ENCODE results near the gene MPZL3.

The MPZL3 gene

DNA sequence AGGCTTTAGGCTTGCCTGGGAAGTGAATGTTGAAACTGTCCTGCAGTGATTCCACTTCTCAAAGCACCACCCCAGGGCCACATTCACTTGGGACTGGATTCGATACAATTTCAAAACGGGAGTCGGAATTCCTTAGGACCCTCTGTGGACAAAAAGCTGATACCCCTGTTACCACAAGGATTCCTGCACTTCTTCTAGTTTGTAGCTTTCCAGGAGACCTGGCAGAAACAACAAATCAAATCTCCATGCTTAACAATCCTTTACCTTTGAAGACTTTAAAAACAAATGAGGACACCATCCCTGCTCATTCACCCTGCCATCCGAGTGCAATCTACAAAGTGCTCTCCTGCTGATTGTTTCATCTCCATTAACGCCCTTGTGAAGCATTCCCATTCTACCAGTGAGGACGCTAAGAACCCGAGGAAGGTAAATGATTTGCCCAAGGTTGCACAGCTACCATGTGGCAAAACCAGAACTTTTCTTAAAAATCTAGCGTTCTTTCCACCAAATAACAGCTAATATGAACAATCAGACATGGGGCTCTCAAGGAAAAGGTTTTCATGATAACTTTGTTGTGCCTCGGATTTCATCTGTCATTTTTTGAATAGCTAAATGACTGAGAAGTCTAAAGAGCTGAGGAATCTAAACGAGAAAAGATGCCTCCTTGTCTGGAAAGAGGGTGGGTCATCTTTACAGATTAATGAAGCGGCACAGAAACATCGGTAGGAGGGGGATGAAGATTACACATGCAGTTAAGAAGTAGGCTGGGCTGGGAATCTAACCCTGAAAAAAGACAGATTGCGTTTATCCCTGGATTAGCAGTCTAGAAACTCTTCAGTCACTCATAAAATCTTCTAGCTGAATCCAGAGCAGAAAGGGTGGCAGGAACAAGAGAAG, 12.7 kb upstream of the MPZL3 start:
- DNase-seq (ENCODE audit: low read depth in 2 of 2): no peak

DNA sequence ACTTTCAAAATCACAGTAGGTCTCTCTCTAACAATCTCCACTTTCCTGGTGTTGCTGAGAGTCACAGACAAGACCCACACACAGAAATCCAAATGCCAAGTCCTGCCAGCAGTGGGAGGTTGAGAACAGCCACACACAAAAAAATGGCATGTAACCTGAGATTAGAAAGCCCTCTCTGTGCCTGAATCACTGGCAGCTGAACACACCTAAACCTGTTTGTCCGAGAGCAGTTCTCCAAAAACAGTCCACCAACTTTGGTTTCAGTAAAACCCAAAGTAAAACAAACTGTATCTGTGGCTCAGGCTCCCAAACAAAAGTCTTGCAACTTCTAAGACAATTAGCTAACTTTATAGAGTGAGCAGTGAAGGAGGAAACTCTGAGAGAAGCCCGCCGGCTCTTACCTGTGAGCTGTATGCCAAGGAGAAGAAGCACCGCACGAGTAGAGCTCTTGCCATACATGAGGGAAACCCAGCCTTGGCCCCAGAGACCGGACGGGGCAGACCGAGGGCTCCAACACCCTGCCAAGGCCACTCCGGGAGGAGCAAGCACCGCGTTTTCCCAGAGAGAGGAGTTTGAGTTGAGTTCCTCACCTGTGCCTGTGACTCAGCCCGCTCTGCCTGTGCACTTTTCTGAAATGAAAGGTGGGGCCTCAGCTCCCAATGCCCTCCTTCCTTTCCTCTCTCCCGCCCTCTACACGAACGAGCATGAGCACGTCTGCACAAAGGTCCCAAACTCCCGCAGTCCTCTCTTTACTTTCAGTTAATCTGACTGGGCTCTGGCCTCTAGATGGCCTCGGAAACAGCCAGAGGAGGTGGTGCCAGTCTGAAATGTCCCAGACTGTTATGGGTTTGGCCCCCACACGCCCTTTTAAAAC, 11.8 kb upstream of the MPZL3 start, which contains the start of gene MPZL2:
Gene MPZL2 (minus strand): TSS at position 603 of the 874 bp plus-strand sequence. CDS start 144 bp downstream, at position 459.
- peak in 1 of 2 donors; percentile 19 for DNase-seq (ENCODE audit: low read depth in 2 of 2)

DNA sequence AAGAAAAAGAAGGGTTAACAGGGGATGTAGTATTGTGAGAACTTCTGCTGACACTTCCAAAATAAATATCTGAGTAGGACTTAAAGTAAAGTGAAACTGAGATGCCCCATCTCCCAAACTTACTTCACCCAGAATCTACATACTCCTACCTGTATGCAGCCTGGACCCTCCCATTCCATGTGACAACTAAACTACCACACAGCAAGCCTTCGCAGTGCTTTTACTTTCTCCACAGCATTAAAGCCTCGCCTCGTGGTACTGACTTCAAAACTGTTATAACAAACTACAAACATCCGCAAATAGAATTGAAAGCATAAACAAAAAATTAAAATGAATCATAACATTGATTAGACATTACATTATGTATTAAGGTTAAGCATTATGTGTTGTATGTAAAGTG, 10.9 kb upstream of the MPZL3 start:
- DNase-seq (ENCODE audit: low read depth in 2 of 2): no peak

DNA sequence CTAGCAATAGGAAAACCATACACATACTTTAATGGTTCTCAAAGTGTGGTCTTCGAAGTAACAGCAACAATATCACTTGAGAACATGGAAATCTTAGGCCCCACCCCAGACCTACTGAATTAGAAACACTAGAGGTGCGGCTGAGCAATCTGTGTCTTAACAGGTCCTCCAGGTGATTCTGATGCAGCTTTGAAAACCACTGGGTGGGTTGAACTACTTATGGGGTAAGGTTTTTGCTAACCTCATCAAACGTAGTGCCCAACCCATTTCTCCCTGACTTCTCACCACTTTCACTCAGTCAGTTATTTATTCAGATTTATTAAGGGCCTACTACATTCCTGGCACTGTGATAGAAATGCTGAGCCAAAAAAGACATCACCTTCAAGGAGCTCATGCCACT, 8.2 kb upstream of the MPZL3 start:
- no peak for DNase-seq (ENCODE audit: low read depth in 2 of 2)

DNA sequence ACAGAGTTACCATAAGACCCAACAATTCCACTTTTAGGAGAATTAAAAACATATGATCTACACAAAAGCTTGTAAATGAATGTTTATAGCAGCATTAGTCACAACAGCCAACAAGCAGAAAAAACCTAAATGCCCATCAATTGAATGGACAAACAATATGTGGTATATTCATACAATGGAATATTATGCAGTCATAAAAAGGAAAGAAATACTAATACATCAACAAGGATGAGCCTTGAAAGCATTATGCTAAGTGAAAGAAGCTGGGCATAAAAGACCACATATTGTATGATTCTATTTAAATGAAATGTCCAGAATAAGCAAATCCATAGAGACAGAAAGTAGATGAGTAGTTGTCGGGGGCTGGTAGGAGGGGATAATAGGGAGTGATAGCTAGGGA, 7.0 kb upstream of the MPZL3 start:
- DNase-seq (ENCODE audit: low read depth in 2 of 2): no peak

DNA sequence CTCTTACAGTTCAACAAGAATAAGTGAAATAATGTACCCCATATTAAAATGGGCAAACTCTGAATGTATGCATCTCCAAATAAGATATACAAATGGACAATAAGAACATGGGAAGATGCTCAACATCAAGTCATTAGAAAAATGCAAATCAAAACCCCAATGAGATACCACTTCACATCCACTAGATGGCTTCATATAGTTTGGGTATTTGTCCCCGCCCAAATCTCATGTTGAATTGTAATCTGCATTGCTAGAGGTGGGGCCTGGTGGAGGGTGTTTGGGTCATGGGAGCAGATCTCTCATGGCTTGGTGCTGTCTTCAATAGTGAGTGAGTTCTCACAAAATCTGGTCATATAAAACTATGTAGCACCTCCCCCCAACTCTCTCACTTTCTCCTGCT, 6.2 kb upstream of the MPZL3 start:
- no peak for DNase-seq (ENCODE audit: low read depth in 2 of 2)

DNA sequence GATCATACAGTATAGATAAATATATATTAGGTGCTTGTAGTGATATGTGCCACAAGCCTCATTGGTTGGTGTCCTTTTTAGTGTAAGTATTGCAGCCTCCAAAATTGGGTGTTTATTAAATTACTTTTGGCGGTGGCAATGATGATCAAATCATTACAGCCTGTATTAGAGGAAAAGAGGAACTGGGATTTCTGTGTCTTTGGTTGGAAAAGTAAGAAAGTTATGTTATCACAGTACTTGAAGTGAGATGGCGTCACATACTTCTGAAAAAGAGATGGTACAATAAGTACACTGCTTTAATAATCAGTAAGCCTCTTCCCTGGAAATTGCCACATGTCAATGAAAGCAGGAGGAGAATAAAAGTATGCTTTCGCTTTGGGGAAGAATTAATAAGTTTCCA, 523 bp upstream of the MPZL3 start:
- DNase-seq (ENCODE audit: low read depth in 2 of 2): no peak

DNA sequence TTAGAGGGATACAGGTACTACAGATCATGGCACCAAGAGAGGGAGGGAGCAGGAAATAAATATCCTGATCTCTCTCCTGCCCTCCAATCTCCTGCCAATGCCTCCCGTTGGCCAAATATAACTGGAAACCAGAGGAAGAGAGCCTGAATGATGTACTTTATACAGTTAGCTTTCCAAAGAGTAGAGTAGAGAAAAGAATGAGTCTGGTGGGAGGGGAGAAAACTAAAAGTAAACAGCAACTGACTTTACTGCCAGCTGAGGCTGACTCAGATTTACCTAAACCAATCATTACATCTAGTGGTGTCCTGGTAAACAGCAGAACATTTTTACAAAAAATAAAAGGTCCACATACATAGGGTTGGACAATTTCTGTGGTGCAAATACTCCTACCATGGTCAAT, 5.1 kb downstream of the MPZL3 start:
- DNase-seq (ENCODE audit: low read depth in 2 of 2): no peak

DNA sequence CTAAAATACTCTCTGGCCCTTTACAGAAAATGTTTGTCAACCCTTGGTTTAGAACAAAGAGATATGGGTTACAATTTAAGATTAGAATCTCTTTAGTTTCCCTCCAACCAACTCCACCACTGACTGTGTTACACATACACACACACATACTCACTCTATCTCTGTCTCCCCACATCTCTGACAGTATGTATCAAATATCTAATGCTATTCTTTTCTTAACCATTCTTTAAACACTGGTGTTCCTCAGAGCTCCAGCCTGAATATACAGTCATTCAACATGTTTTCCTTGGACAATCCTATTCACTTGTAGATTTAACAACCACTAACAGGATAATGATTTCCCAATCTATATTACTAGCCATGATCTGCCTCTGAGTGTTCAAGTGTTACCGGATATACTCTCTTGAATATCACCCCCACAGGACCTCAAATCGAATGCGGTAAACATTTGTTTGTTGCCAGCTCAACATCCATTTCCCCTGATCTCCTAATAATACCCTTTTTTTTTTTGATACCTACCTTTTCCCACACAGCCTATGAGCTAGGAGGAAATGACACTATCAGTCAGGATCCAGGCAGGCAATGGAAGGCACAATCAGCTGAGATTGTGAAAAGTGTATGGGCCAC, 6.1 kb downstream of the MPZL3 start:
- no peak for DNase-seq (ENCODE audit: low read depth in 2 of 2)

DNA sequence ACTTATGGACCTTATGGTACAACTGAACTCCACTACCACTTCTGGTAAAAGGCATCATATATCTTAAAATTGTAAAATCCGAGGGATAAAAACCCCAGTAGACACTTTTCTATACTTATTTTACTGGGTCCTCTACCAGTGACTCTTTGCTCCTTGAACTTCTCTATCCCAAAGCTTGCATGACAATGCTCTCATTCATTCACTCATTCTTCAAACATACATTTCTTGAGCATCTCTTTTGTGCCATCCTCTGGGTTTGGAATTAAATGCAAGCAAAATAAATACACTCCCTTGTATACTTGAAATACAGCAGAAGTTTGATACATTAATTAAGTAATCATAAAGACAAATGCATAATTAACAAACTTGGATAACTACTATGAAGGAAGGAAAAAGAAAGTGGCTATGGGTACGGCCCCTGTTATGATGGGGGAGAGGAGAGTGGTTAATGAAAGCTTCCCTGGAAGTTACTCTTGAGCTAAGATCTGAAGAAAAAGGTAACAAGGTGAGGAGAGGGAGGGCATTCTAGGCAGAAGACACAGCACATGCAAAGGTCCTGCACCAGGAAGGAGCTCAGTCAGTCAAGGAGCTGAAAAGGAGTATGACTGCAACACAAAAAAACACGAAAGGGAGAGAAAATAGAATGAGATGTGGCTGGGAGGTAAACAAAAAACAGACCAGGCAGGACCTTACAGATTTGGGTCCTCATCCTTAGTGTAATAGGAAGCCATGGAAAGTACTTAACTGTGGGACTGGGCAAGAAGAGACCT, 8.0 kb downstream of the MPZL3 start:
- no peak for DNase-seq (ENCODE audit: low read depth in 2 of 2)

DNA sequence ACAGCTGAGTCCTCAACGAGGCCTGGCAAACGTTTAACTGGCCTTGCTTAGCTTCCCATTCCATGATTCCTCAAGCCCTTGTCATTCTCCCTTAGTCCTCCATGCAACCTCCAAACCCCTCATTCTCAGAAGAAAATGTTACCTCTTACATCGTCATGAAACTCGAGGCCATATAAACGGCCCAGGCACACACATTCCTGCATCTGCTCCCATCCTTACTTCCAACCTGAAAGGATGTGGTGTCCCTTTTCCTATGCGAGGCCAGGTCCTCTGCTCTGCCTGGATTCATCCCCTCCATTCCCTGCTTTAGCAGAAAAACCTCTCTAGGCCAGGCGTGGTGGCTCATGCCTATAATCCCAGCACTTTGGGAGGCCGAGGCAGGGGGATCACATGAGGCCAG, 9.0 kb downstream of the MPZL3 start:
- DNase-seq (ENCODE audit: low read depth in 2 of 2): no peak

DNA sequence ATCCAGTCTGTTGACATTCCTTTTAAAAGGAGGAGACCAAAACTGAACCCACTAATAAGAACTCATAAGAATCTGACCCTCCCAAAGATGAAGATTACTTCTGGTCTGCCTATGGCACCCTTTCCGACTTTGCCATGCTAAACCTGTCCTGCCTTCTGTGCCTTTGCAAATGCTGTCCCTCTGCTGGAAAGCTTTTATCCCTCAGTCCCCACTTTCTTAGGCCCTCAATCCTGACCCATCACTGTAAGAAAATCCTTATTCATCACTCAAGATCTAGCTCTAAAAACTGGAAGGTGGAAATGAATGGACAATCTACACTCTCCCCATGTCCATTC, 10.4 kb downstream of the MPZL3 start:
- DNase-seq (ENCODE audit: low read depth in 2 of 2): no peak

DNA sequence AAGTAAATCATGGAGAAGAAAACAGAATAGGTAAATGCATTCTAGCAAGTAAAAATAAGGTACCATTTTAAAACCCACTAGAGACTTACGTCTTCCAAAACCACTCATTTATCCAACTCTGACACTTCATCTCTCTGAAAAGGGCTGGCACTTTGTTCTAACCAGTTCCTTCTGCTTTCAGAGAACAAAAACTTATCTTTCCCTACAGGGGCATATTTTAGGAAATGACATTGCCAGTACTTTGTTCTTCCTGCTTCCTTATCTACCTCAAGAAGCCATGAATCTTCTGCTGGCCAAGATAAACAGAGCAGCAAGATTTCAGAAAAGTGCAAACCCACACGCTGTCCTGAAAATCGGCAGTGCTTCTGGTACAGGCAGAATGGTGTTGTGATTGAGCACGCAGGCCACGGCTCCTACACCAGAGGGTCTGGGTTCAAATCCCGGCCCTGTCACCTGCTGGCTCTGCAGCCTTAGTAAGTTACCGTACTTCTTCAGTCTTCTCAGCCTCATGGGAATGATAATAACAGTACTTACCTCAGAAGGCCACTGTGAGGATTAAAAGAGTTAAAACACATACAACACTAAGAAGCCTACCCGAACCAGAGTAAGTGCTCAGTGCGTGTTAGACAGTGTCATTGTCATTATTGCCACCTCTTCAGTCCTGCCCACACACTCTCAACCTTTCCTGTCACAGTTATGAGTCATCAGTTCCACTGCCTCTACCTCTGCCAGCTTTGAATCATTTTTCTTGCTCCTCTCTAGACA, 11.0 kb downstream of the MPZL3 start:
- peak in 1 of 2 donors; percentile 62 for DNase-seq (ENCODE audit: low read depth in 2 of 2)

DNA sequence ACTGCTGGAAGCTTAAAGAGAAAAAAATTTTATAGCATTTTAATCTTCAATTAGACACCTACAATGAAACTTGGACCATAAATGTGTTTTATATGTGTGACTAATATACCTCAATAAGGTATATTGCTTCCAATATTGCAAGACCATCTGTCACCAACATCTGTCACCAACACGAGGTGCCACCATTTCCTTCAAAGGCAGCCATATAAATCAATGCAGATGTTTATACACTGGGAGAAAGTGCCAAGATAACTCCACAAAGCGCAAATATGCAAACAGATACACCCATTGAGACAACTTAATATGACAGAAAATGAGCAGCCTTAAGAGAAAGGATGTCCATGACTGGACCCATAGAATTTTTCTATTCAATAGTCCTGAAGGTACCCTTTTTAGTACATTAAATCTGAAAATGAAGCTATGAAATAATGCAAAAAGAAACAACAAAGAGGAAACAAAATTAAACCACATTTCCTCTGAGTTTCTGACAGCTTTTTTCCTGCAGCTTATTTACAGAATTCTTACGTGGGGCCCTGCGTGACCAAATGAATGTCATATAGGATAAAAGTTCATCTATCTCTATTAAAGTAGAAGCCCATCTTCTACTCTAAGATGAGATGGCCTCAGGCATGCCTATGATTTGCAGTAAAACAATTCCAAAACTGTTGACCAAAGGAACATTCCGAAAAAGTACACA, 12.5 kb downstream of the MPZL3 start:
- no peak for DNase-seq (ENCODE audit: low read depth in 2 of 2)

DNA sequence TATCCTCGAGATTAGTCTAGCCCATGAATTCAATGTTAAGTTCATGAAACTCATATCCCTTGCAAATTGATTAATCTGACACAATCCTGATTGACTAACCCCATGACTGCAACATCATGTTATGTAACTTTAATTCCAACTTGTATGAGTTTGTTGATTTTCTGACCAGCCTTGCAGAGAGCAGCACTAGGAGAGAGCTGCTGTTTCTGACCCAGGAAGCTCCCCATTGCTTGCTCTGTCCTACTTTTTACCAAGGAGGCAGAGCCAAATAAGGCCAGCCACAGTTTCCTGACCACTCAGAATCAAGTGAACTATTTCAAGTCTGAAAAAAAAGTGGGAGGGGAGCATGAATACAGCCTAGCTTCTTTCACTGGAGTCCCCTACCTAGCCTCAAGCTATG, 13.2 kb downstream of the MPZL3 start:
- no peak for DNase-seq (ENCODE audit: low read depth in 2 of 2)

DNA sequence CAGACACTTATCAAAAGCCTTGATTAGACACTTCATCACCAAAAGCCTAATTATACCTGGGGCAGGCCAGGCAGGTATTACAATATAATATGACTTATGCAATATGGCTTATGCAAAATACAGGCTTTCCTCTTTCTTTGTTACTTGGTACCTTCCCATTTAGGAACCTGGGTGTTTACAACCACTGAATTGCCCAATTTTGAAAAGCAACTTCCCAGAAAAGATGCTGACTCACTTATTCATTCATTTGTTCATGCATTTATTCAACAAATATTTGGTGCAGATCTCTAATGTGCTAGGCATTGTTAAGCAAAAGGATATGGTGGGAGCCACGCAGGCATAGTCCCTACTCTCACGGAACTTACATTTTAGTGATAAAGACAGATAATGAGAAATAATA, 13.7 kb downstream of the MPZL3 start:
- no peak for DNase-seq (ENCODE audit: low read depth in 2 of 2)

DNA sequence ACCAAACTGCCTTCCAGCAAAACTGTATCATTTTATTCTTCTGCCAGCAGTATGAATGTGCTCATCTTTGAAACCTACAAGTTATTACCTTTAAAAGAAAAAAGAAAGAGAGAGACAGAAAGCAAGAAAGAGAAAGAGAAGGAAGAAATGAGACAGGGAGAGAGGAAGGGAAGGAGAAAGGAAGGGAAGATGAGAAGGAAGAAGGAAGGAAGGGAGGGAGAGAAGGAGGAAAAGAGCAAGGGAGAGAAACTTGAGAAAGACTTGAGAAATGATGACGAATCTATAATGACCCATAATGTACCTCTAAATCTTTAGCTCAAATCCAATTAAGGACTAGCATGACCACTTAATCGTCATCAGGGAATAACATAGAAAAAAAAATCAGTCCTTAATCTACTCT, 16.0 kb downstream of the MPZL3 start:
- no peak for DNase-seq (ENCODE audit: low read depth in 2 of 2)

DNA sequence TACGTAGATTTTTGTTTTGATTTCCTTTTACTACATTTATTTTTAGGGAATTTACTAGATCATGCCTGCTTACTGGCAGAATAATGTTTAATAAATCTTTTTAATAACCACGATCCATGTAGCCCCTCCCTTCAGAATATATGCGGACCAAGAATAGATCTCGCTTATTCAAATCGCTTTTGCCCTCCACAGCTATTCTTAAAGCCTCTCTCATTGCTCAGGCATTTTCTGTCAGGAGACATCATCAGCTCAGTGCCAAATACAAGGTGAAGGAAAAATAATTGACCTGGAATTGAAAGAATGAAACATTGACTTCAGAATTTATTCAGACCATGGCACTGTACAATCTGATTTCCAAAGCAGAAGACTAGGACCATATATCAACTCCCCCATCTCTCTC, 17.3 kb downstream of the MPZL3 start:
- no peak for DNase-seq (ENCODE audit: low read depth in 2 of 2)

DNA sequence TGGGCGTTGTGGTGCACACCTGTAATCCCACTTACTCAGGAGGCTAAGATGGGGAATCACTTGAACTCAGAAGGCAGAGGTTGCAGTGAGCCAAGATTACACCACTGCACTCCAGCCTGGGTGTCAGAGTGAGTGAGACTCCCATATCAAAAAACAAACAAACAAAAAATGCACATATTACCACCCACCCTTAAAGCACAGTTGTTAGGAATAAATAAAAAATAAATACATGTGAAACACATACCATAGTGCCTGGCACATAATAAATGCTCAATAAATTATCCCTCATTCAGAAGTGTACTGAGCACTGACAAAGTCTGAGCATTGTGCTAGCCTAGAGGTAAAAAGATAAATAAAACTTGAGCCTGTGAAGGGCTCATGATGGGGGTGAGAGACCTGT, 18.3 kb downstream of the MPZL3 start:
- no peak for DNase-seq (ENCODE audit: low read depth in 2 of 2)

DNA sequence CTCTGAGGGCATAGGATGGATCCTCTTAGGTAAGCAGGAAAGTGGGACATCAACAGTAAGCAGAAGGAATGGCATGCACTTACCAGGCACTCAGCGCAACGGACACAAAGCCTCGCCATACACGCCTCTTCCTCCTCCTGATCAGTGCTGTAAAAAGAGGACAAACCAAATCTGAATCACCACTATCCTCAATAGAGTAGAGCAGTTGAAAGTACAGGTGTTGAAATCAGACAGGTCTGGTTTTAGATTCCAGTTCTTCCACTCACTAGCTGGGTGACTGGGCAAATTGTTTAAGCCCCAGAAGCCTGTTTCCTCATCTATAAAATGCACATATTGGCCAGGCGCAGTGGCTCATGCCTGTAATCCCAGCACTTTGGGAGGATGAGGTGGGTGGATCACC, 18.8 kb downstream of the MPZL3 start:
- DNase-seq (ENCODE audit: low read depth in 2 of 2): no peak

Measured in stimulated activated CD4-positive, alpha-beta T cell treated with anti-CD3 and anti-CD28 coated beads, Interleukin-1b, Interleukin-23, amount 100 ng/mL, for 4 hours (primary cell).